ENCODE results near the gene P3H2. TPM values are rescaled to one million over a fixed set of nuclear protein-coding genes. Genes with fewer than 3 reads are reported as not detected.
"Not testable (repeated sequence)": the region's sequence is repeated elsewhere in the genome, so short reads cannot be mapped to it uniquely, and the experiment has no call there.

The P3H2 gene
- total and polyA plus RNA-seq, 2 donors (not counting 1 experiment from before 2014, with no cell fraction given), result not detected

DNA sequence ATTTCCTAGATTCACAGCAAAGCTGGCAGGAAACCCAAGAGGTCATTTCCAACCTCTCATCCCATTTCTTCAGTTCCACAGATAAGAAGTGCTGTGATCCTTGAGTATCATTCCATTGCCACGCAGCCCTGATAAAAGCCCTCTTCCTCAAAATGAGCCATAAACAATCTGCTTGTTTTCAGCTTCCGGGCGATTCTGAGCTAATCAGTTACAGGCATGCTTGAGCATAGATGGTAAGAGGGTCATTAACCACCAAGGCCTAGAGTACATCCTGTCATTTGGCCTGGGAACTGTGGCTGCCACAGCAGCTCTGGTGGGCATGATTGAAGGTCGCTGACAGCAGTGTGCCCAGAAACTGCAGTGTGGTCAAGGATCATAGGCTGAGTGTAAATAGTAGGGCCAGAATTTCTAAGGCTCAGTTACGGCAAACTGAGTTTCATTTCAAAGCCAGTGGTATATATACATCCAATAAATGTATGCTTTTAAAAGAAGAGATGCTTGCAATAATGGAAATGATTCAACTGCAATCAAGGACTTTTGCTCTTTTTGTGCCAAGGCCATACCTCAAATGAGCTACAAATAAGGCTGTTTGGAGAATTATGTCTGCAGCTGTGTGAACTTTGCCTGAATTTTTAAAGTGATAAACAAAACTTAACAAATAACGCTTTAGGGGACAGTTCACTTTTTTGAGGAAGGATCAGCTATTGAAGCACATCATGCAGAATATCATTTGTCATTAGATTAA, 47.3 kb downstream of the P3H2 start:
- no peaks in the 10 kb centered on the region for H3K79me2 ChIP-seq (ENCODE audit: control insufficient read depth, insufficient read depth, low read length)
- 8% methylated on average over 2 of the region's 6 CpGs for WGBS (ENCODE audit: insufficient coverage)
- Mint-ChIP-seq H3K27ac (no peak overlapping the region), H3K4me1 (no peaks in the 10 kb centered on the region), H3K27me3 (peaks cover 7% of the 10 kb centered on the region), H3K4me3 (no peak overlapping the region), H3K9me3 (ENCODE audit: insufficient read depth) (no peaks in the 10 kb centered on the region)
- H3K4me3 ChIP-seq (ENCODE audit: control extremely low read depth in 1 of 5, extremely low read depth in 1 of 5, insufficient read depth in 1 of 5, low read depth in 2 of 5, low read length in 4 of 5), result no peak overlapping the region
- no peak for ATAC-seq (ENCODE audit: low read depth)
- H3K4me2 ChIP-seq (replicated peaks; ENCODE audit: low read depth, low read length, poor library complexity, severe bottlenecking), result no peak overlapping the region
- no peaks in the 10 kb centered on the region for H4K20me1 ChIP-seq (ENCODE audit: control insufficient read depth, insufficient read depth, low read length, poor library complexity, severe bottlenecking)
- DNase-seq, result no peak
- intact Hi-C loops (cut with micrococcal nuclease), result no loop called here
- POLR2A ChIA-PET, result no interaction called here
- no peak overlapping the region for H3K27ac ChIP-seq (ENCODE audit: low read length in 2 of 2)
- TF ChIP-seq, protein P1, sequence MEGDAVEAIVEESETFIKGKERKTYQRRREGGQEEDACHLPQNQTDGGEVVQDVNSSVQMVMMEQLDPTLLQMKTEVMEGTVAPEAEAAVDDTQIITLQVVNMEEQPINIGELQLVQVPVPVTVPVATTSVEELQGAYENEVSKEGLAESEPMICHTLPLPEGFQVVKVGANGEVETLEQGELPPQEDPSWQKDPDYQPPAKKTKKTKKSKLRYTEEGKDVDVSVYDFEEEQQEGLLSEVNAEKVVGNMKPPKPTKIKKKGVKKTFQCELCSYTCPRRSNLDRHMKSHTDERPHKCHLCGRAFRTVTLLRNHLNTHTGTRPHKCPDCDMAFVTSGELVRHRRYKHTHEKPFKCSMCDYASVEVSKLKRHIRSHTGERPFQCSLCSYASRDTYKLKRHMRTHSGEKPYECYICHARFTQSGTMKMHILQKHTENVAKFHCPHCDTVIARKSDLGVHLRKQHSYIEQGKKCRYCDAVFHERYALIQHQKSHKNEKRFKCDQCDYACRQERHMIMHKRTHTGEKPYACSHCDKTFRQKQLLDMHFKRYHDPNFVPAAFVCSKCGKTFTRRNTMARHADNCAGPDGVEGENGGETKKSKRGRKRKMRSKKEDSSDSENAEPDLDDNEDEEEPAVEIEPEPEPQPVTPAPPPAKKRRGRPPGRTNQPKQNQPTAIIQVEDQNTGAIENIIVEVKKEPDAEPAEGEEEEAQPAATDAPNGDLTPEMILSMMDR (IDR thresholded peaks at IDR 0.05), result no peak
- TF ChIP-seq EZH2 (IDR thresholded peaks at IDR 0.05; ENCODE audit: borderline replicate concordance, insufficient read depth, low read depth, low read length, poor library complexity, severe bottlenecking), result no peak
- H3K27me3 ChIP-seq (replicated peaks in 1 of 4; ENCODE audit: control extremely low read depth in 1 of 4, control insufficient read depth in 3 of 4, insufficient read depth in 4 of 4, low read length in 3 of 4), result no peaks in the 10 kb centered on the region
- no peak overlapping the region for H2AFZ ChIP-seq (ENCODE audit: insufficient read depth, low read depth, low read length, poor library complexity, severe bottlenecking)
- no peaks in the 10 kb centered on the region for H3K9me3 ChIP-seq (ENCODE audit: control extremely low read depth in 1 of 3, control insufficient read depth in 2 of 3, insufficient read depth in 1 of 3, low read length in 2 of 3)
- CTCF ChIA-PET, result interaction anchor here (1.2 kb wide), 1 partner anchor 10 kb away, joined by 3 read pairs; no protein-coding TSS in a partner anchor
- no peaks in the 10 kb centered on the region for H3K36me3 ChIP-seq (replicated peaks in 1 of 2; ENCODE audit: control extremely low read depth in 1 of 2, control insufficient read depth in 1 of 2, extremely low read depth in 1 of 2, insufficient read depth in 2 of 2, low read length in 1 of 2)
- H3K9ac ChIP-seq (ENCODE audit: low read length), result no peak overlapping the region
- H3K4me1 ChIP-seq (ENCODE audit: control insufficient read depth in 2 of 2, insufficient read depth in 2 of 2, low read length in 2 of 2), result no peaks in the 10 kb centered on the region

DNA sequence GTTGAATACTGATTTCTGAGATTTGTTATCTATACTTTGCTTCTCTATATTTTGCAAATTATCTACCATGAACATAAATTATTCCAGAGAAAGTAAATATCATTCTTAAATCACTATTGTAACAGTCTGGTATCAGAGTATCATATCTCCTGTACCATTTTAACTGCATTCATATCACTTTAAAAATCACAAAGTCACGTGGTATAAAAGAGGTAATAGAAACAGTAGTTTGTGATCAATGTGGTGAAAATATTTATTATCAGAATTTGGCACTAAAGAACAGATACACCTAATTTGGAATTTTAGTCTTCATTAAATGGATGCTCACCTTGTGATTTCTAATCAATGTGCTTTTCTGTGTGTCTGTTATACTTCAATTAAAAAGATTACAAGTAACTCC, 47.8 kb downstream of the P3H2 start:
- Histone ChIP-seq H4K20me1 (ENCODE audit: control insufficient read depth, insufficient read depth, low read length, poor library complexity, severe bottlenecking) (no peaks in the 10 kb centered on the region), H3K79me2 (ENCODE audit: control insufficient read depth, insufficient read depth, low read length) (no peaks in the 10 kb centered on the region), H3K36me3 (replicated peaks in 1 of 2; ENCODE audit: control extremely low read depth in 1 of 2, control insufficient read depth in 1 of 2, extremely low read depth in 1 of 2, insufficient read depth in 2 of 2, low read length in 1 of 2) (no peaks in the 10 kb centered on the region), H3K4me2 (replicated peaks; ENCODE audit: low read depth, low read length, poor library complexity, severe bottlenecking) (no peak overlapping the region), H3K9ac (ENCODE audit: low read length) (no peak overlapping the region), H3K9me3 (ENCODE audit: control extremely low read depth in 1 of 3, control insufficient read depth in 2 of 3, insufficient read depth in 1 of 3, low read length in 2 of 3) (no peaks in the 10 kb centered on the region), H3K4me1 (ENCODE audit: control insufficient read depth in 2 of 2, insufficient read depth in 2 of 2, low read length in 2 of 2) (no peaks in the 10 kb centered on the region), H3K27ac (ENCODE audit: low read length in 2 of 2) (no peak overlapping the region), H3K4me3 (ENCODE audit: control extremely low read depth in 1 of 5, extremely low read depth in 1 of 5, insufficient read depth in 1 of 5, low read depth in 2 of 5, low read length in 4 of 5) (no peak overlapping the region), H2AFZ (ENCODE audit: insufficient read depth, low read depth, low read length, poor library complexity, severe bottlenecking) (no peak overlapping the region), H3K27me3 (replicated peaks in 1 of 4; ENCODE audit: control extremely low read depth in 1 of 4, control insufficient read depth in 3 of 4, insufficient read depth in 4 of 4, low read length in 3 of 4) (no peaks in the 10 kb centered on the region)
- H3K4me1 Mint-ChIP-seq, result no peaks in the 10 kb centered on the region
- no peak for DNase-seq
- WGBS (ENCODE audit: insufficient coverage), result no CpG with 5 or more reads among the region's 1 CpG
- no peaks in the 10 kb centered on the region for H3K9me3 Mint-ChIP-seq (ENCODE audit: insufficient read depth)
- TF ChIP-seq, protein P1 (IDR thresholded peaks at IDR 0.05), result no peak
- no peak for TF ChIP-seq EZH2 (IDR thresholded peaks at IDR 0.05; ENCODE audit: borderline replicate concordance, insufficient read depth, low read depth, low read length, poor library complexity, severe bottlenecking)
- ChIA-PET POLR2A (no interaction called here), CTCF (no interaction called here)
- no peak for ATAC-seq (ENCODE audit: low read depth)
- intact Hi-C loops (cut with micrococcal nuclease), result no loop called here
- no peak overlapping the region for H3K4me3 Mint-ChIP-seq
- H3K27me3 Mint-ChIP-seq, result peaks cover 7% of the 10 kb centered on the region
- no peak overlapping the region for H3K27ac Mint-ChIP-seq

DNA sequence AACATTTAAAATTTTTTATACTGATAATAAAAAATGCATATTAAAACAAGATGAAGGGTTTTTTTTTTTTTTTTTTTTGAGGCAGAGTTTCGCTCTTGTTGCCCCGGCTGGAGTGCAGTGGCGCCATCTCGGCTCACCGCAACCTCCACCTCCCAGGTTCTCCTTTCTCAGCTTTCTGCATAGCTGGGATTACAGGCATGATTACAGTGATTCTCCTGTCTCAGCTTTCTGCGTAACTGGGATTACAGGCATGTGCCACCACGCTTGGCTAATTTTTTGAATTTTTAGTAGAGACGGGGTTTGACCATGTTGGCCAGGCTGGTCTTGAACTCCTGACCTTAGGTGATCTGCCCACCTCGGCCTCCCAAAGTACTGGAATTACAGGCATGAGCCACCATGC, 48.8 kb downstream of the P3H2 start:
- H3K27me3 ChIP-seq (replicated peaks in 1 of 4; ENCODE audit: control extremely low read depth in 1 of 4, control insufficient read depth in 3 of 4, insufficient read depth in 4 of 4, low read length in 3 of 4); H3K27ac Mint-ChIP-seq; POLR2A ChIA-PET; H3K4me3 Mint-ChIP-seq; H3K27me3 Mint-ChIP-seq; ATAC-seq (ENCODE audit: low read depth); H3K36me3 ChIP-seq (replicated peaks in 1 of 2; ENCODE audit: control extremely low read depth in 1 of 2, control insufficient read depth in 1 of 2, extremely low read depth in 1 of 2, insufficient read depth in 2 of 2, low read length in 1 of 2); DNase-seq; H3K4me1 ChIP-seq (ENCODE audit: control insufficient read depth in 2 of 2, insufficient read depth in 2 of 2, low read length in 2 of 2); CTCF ChIA-PET; intact Hi-C loops (cut with micrococcal nuclease); H3K79me2 ChIP-seq (ENCODE audit: control insufficient read depth, insufficient read depth, low read length); H3K27ac ChIP-seq (ENCODE audit: low read length in 2 of 2); H3K4me1 Mint-ChIP-seq; H4K20me1 ChIP-seq (ENCODE audit: control insufficient read depth, insufficient read depth, low read length, poor library complexity, severe bottlenecking); H3K9ac ChIP-seq (ENCODE audit: low read length); H3K4me3 ChIP-seq (ENCODE audit: control extremely low read depth in 1 of 5, extremely low read depth in 1 of 5, insufficient read depth in 1 of 5, low read depth in 2 of 5, low read length in 4 of 5); H3K4me2 ChIP-seq (replicated peaks; ENCODE audit: low read depth, low read length, poor library complexity, severe bottlenecking); H2AFZ ChIP-seq (ENCODE audit: insufficient read depth, low read depth, low read length, poor library complexity, severe bottlenecking); H3K9me3 Mint-ChIP-seq (ENCODE audit: insufficient read depth); H3K9me3 ChIP-seq (ENCODE audit: control extremely low read depth in 1 of 3, control insufficient read depth in 2 of 3, insufficient read depth in 1 of 3, low read length in 2 of 3): not testable (repeated sequence)
- WGBS (ENCODE audit: insufficient coverage), result 92% methylated on average over 7 of the region's 9 CpGs

All from B cell (primary cell).